ENCODE measurements around the gene CCDC82.

DNA sequence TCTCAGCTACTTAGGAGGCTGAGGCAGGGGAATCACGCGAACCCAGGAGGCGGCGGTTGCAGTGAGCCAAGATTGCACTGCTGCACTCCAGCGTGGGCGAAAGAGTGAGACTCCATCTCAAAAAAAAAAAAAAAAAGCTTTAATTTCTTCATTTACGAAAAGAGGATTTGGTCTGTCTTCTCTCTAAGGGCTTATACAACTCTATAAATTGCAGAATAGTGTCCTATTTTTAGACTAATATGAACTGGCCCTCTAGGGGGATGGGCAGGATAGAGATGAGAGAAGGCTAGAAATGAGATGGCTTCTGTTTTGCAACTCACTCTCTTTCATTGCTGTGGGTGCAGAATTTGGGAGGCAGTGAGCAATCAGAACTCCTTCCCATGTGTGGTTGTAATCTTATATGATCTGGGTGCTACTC lies 58.0 kb downstream of the CCDC82 start:
- TF ChIP-seq, protein P1, sequence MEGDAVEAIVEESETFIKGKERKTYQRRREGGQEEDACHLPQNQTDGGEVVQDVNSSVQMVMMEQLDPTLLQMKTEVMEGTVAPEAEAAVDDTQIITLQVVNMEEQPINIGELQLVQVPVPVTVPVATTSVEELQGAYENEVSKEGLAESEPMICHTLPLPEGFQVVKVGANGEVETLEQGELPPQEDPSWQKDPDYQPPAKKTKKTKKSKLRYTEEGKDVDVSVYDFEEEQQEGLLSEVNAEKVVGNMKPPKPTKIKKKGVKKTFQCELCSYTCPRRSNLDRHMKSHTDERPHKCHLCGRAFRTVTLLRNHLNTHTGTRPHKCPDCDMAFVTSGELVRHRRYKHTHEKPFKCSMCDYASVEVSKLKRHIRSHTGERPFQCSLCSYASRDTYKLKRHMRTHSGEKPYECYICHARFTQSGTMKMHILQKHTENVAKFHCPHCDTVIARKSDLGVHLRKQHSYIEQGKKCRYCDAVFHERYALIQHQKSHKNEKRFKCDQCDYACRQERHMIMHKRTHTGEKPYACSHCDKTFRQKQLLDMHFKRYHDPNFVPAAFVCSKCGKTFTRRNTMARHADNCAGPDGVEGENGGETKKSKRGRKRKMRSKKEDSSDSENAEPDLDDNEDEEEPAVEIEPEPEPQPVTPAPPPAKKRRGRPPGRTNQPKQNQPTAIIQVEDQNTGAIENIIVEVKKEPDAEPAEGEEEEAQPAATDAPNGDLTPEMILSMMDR (IDR thresholded peaks at IDR 0.05; ENCODE audit: insufficient read depth, low read depth, low read length): no peak
- no peak for TF ChIP-seq EZH2 (IDR thresholded peaks at IDR 0.05; ENCODE audit: insufficient read depth, low read length)
